Endothelial cell of umbilical vein (primary cell): ENCODE data around the gene ANKRD44. TPM values are rescaled to one million over a fixed set of nuclear protein-coding genes. Genes with fewer than 3 reads are reported as not detected.

Experiments used
- BruUV-seq: library from RNA; stranded (reverse); fragments of 400-500 nt; replicated peaks from 2 replicates; lab custom pipeline; 2021; lab: Mats Ljungman, UMichigan
- CTCF ChIA-PET: fragments of 300-600, 350-600 bp; sonication (Branson Sonifier 250); formaldehyde crosslinking; loops from one replicate; lab custom pipeline; 2021; ENCODE audit warnings: antibody characterized with exemption, inconsistent platforms; lab: Charles Lee
- POLR2A ChIA-PET: fragments of 300-600, 350-600 bp; sonication (Branson Sonifier 250); formaldehyde crosslinking; loops from one replicate; lab custom pipeline; 2021; ENCODE audit warnings: antibody characterized with exemption, inconsistent platforms; lab: Charles Lee
- DNase-seq: peaks from one replicate; pipeline ENCODE4 v3.0.0-alpha.2; 2011; ENCODE audit warnings: low read depth, low spot score
- FAIRE-seq: peaks from 2 replicates; lab custom pipeline; 2011; peaks lifted over from hg19 to GRCh38; lab: Jason Lieb, UNC
- H2AFZ ChIP-seq: 2 replicates; pipeline ENCODE4 v1.6.0; 2012; ENCODE audit warnings: low read depth, low read length, control low read depth, inconsistent platforms
- H3K27ac ChIP-seq: 2 replicates; pipeline ENCODE4 v1.5.1; 2011; ENCODE audit warnings: low read depth, mild to moderate bottlenecking, control low read depth, low read length, moderate library complexity; ENCODE audit not compliant: insufficient read depth
- H3K27me3 ChIP-seq, 2 experiments: 2 replicates each; pipeline versions ENCODE4 v1.6.0 to v1.6.1; 2011; ENCODE audit warnings: low read length in 2 of 2, mixed read lengths in 1 of 2; ENCODE audit not compliant: control insufficient read depth in 2 of 2, insufficient read depth in 2 of 2
- H3K36me3 ChIP-seq, 2 experiments: 2 replicates in 1 of 2; 3 replicates in 1 of 2; pipeline ENCODE4 v1.5.1; 2011; ENCODE audit warnings: low read length in 2 of 2, mild to moderate bottlenecking in 1 of 2, moderate library complexity in 1 of 2; ENCODE audit not compliant: control insufficient read depth in 2 of 2, insufficient read depth in 2 of 2; ENCODE audit errors: extremely low read depth in 1 of 2
- H3K4me1 ChIP-seq: 3 replicates; pipeline ENCODE4 v1.5.1; 2011; ENCODE audit warnings: mild to moderate bottlenecking, low read length; ENCODE audit not compliant: control insufficient read depth, insufficient read depth; ENCODE audit errors: extremely low read depth
- H3K4me2 ChIP-seq: 2 replicates; pipeline ENCODE4 v1.6.1; 2011; ENCODE audit warnings: low read length, control low read depth, mixed read lengths; ENCODE audit not compliant: insufficient read depth
- H3K4me3 ChIP-seq, 3 experiments: fragments of 200-600 bp in 1 of 3; sonication (generic), shearing (Covaris generic) in 1 of 3; replicated peaks in 1 of 3; 2 replicates each; pipeline ENCODE4 v1.5.1; 2011 to 2016; ENCODE audit warnings: control low read depth in 3 of 3, low read length in 3 of 3, mild to moderate bottlenecking in 2 of 3, inconsistent platforms in 1 of 3, low read depth in 1 of 3, moderate library complexity in 1 of 3; ENCODE audit not compliant: insufficient read depth in 1 of 3
- H3K79me2 ChIP-seq: 2 replicates; pipeline ENCODE4 v1.6.0; 2012; ENCODE audit warnings: low read length, inconsistent platforms; ENCODE audit not compliant: control insufficient read depth, insufficient read depth
- H3K9ac ChIP-seq: replicated peaks from 2 replicates; pipeline ENCODE3; 2011; ENCODE audit warnings: low read length, control low read depth; ENCODE audit not compliant: insufficient read depth; ENCODE audit errors: extremely low read depth
- H3K9me1 ChIP-seq: replicated peaks from 3 replicates; pipeline ENCODE4 v1.6.0; 2011; ENCODE audit warnings: mild to moderate bottlenecking, low read length; ENCODE audit not compliant: control insufficient read depth, insufficient read depth; ENCODE audit errors: extremely low read depth
- H3K9me3 ChIP-seq: replicated peaks from 2 replicates; pipeline ENCODE4 v1.5.1; 2012; ENCODE audit warnings: low read length, inconsistent platforms; ENCODE audit not compliant: control insufficient read depth, insufficient read depth
- H4K20me1 ChIP-seq: replicated peaks from 2 replicates; pipeline ENCODE3; 2011; ENCODE audit warnings: mild to moderate bottlenecking, low read length; ENCODE audit not compliant: control insufficient read depth, insufficient read depth; ENCODE audit errors: extremely low read depth
- EZH2 ChIP-seq: IDR thresholded peaks from 2 replicates; pipeline ENCODE4 v1.6.1; 2012; ENCODE audit warnings: borderline replicate concordance, low read depth, mild to moderate bottlenecking, moderate library complexity, low read length, inconsistent platforms; ENCODE audit not compliant: severe bottlenecking
- FOS ChIP-seq: IDR thresholded peaks from 2 replicates; pipeline ENCODE4 v1.6.1; 2011; ENCODE audit warnings: mild to moderate bottlenecking, low read length, moderate library complexity, borderline replicate concordance; ENCODE audit not compliant: insufficient read depth
- GATA2 ChIP-seq: IDR thresholded peaks from 2 replicates; pipeline ENCODE4 v1.7.0; 2011; ENCODE audit warnings: low read depth, mild to moderate bottlenecking, moderate library complexity, mixed read lengths, low read length; ENCODE audit not compliant: insufficient read length, insufficient read depth
- JUN ChIP-seq: IDR thresholded peaks from 2 replicates; pipeline ENCODE4 v1.6.1; 2011; ENCODE audit warnings: borderline replicate concordance, low read depth; ENCODE audit not compliant: insufficient read length, insufficient read depth
- MYC ChIP-seq: IDR thresholded peaks from one replicate; pipeline ENCODE4 v1.6.1; 2011; ENCODE audit warnings: mild to moderate bottlenecking, low read depth, low read length
- POLR2A ChIP-seq: IDR thresholded peaks from 2 replicates; pipeline ENCODE4 v1.6.1; 2012; ENCODE audit warnings: low read depth, mild to moderate bottlenecking, control low read depth, low read length
- POLR2AphosphoS5 ChIP-seq: IDR thresholded peaks from 2 replicates; pipeline ENCODE4 v1.6.1; 2012; ENCODE audit warnings: low read depth, mild to moderate bottlenecking, control low read depth, low read length, moderate library complexity; ENCODE audit not compliant: insufficient read depth
- dilution Hi-C: fragments of 300-500 bp; cut with MboI; formaldehyde crosslinking; loops from one replicate; pipeline ENCODE4 v1.15.0; 2019; ENCODE audit warnings: low sequenced_read_pairs; ENCODE audit not compliant: extremely low pct_ligation_motif_present
- intact Hi-C: fragments of 100-400 bp; cut with micrococcal nuclease; formaldehyde crosslinking; loops from one replicate; pipeline ENCODE4 v1.10.0; 2022
- polyA plus RNA-seq, 4 experiments: library from polyadenylated mRNA; depleted of rRNA in 3 of 4; stranded (reverse) in 3 of 4; unstranded in 1 of 4; fragments of >200 nt; gene quantifications; 2 replicates each; pipeline versions ENCODE4 v1.2.1 to v1.2.3, GENCODE V29; 2011 to 2012; ENCODE audit warnings: missing spikeins in 1 of 4
- total RNA-seq: library from RNA; stranded (reverse); gene quantifications from 2 replicates; pipeline ENCODE4 v1.2.3, GENCODE V29; 2021
- TF ChIP-seq, protein P1 (sequence below): IDR thresholded peaks from 2 replicates; pipeline ENCODE4 v1.6.1; 2011; ENCODE audit not compliant: insufficient read depth, insufficient read length
- TF ChIP-seq, protein P2 (sequence below), 2 donors: IDR thresholded peaks; 1 replicate in 1 of 2; 2 replicates in 1 of 2; pipeline ENCODE4 v1.5.1; 2011; ENCODE audit warnings: low read length in 2 of 2, mild to moderate bottlenecking in 2 of 2, moderate library complexity in 2 of 2, control low read depth in 1 of 2, inconsistent platforms in 1 of 2, low read depth in 1 of 2; ENCODE audit not compliant: insufficient read depth in 1 of 2; ENCODE audit errors: extremely low read depth in 1 of 2

The ANKRD44 gene
- total and polyA plus RNA-seq, 2 donors (not counting 3 experiments of a cell fraction or from before 2014, with no cell fraction given), result 3.4 to 6.1 TPM

DNA sequence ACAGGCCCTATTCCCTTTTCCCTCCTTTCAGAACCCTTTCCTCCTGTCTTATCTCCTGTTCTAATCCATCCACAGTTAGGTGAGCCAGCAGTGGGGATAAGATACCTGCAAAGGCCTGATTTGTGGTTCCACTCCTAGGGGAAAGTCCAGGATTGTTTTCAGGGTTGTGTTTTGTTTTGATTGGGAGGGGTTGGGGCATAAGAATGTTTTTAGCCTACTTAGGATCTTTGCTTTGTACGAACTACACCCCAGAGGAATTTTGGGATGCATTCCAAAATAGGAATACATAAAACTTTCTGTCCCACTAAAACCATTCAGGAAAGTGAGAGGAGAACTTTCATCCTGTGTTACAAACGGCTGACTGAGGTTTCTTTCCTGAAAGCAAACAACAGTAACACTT is 233.2 kb downstream of the ANKRD44 start:
- H3K27me3 ChIP-seq, result peaks cover 0 to 1% of the 10 kb centered on the region in 2 experiments
- no TSS peak for BruUV-seq
- no peaks in the 10 kb centered on the region for H3K9me1 ChIP-seq
- TF ChIP-seq JUN (no peak), POLR2AphosphoS5 (no peak), FOS (no peak), MYC (no peak), EZH2 (no peak), POLR2A (no peak), GATA2 (no peak)
- TF ChIP-seq, protein P1, sequence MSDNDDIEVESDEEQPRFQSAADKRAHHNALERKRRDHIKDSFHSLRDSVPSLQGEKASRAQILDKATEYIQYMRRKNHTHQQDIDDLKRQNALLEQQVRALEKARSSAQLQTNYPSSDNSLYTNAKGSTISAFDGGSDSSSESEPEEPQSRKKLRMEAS, result no peak
- TF ChIP-seq, protein P2, sequence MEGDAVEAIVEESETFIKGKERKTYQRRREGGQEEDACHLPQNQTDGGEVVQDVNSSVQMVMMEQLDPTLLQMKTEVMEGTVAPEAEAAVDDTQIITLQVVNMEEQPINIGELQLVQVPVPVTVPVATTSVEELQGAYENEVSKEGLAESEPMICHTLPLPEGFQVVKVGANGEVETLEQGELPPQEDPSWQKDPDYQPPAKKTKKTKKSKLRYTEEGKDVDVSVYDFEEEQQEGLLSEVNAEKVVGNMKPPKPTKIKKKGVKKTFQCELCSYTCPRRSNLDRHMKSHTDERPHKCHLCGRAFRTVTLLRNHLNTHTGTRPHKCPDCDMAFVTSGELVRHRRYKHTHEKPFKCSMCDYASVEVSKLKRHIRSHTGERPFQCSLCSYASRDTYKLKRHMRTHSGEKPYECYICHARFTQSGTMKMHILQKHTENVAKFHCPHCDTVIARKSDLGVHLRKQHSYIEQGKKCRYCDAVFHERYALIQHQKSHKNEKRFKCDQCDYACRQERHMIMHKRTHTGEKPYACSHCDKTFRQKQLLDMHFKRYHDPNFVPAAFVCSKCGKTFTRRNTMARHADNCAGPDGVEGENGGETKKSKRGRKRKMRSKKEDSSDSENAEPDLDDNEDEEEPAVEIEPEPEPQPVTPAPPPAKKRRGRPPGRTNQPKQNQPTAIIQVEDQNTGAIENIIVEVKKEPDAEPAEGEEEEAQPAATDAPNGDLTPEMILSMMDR (IDR thresholded peaks at IDR 0.05; ENCODE audit: extremely low read depth in 1 of 2, insufficient read depth in 1 of 2, low read depth in 1 of 2, low read length in 2 of 2), result no peak
- no peaks in the 10 kb centered on the region for H3K36me3 ChIP-seq
- H3K4me2 ChIP-seq, result no peak overlapping the region
- dilution Hi-C loops, result no loop called here
- POLR2A ChIA-PET, result no interaction called here
- H3K79me2 ChIP-seq, result no peaks in the 10 kb centered on the region
- H3K9me3 ChIP-seq, result no peaks in the 10 kb centered on the region
- H2AFZ ChIP-seq, result no peak overlapping the region
- no peaks in the 10 kb centered on the region for H4K20me1 ChIP-seq
- CTCF ChIA-PET, result interaction anchor here (0.6 to 2.2 kb wide), 3 partner anchors 36 to 381 kb away, joined by 3 to 13 read pairs (median 10); no protein-coding TSS in a partner anchor
- no peak for DNase-seq
- H3K27ac ChIP-seq, result no peak overlapping the region
- intact Hi-C loops, result no loop called here
- peaks cover 10% of the 10 kb centered on the region for H3K4me1 ChIP-seq
- no peak overlapping the region for H3K9ac ChIP-seq
- no peak overlapping the region for H3K4me3 ChIP-seq
- FAIRE-seq, result no peak
